SU-DHL-6 (cell line): ENCODE results near the gene MBLAC1.

ENCODE experiments used
- H2AFZ ChIP-seq: fragments of 200-600 bp; sonication (generic); 2 replicates; pipeline ENCODE4 v1.6.1; 2014; ENCODE audit warnings: low read depth, mild to moderate bottlenecking, moderate library complexity, mixed read lengths, antibody characterized with exemption, low read length; ENCODE audit not compliant: severe bottlenecking
- H3F3A ChIP-seq: fragments of 200-600 bp; shearing (Covaris generic); 2 replicates; pipeline ENCODE4 v1.6.0; 2016; ENCODE audit warnings: antibody characterized with exemption, mild to moderate bottlenecking; ENCODE audit not compliant: insufficient read depth
- H3K27ac ChIP-seq: fragments of 200-600 bp; sonication (generic); 2 replicates; pipeline ENCODE4 v1.5.1; 2016; ENCODE audit warnings: low read depth, mild to moderate bottlenecking, low read length, moderate library complexity, mixed read lengths
- H3K27me3 ChIP-seq: fragments of 200-600 bp; sonication (generic), shearing (Covaris generic); 2 replicates; pipeline ENCODE4 v1.6.0; 2014; ENCODE audit warnings: mild to moderate bottlenecking, low read length
- H3K36me3 ChIP-seq: fragments of 200-600 bp; sonication (generic); 2 replicates; pipeline ENCODE4 v1.6.1; 2014; ENCODE audit warnings: mild to moderate bottlenecking, low read length, mixed read lengths
- H3K4me2 ChIP-seq: fragments of 300-600, 200-600 bp; shearing (Covaris generic), sonication (generic); 2 replicates; pipeline ENCODE4 v1.6.0; 2014; ENCODE audit warnings: low read length, low read depth, mild to moderate bottlenecking; ENCODE audit not compliant: poor library complexity, severe bottlenecking
- H3K4me3 ChIP-seq: fragments of 200-600 bp; sonication (generic); 2 replicates; pipeline ENCODE4 v1.5.1; 2014; ENCODE audit warnings: antibody characterized with exemption, low read length, mild to moderate bottlenecking, mixed read lengths; ENCODE audit not compliant: insufficient read depth, poor library complexity, severe bottlenecking
- H3K79me2 ChIP-seq: fragments of 200-600 bp; sonication (generic); 2 replicates; pipeline ENCODE4 v1.6.1; 2014; ENCODE audit warnings: mild to moderate bottlenecking, low read length, moderate library complexity; ENCODE audit not compliant: insufficient read depth
- H3K9ac ChIP-seq: fragments of 200-600 bp; sonication (generic); 2 replicates; pipeline ENCODE4 v1.7.0; 2014; ENCODE audit warnings: mild to moderate bottlenecking, low read length
- H3K9me2 ChIP-seq: fragments of 200-600 bp; sonication (generic); replicated peaks from 2 replicates; pipeline ENCODE4 v1.6.1; 2014; ENCODE audit warnings: low read length; ENCODE audit not compliant: insufficient read depth
- H3K9me3 ChIP-seq: fragments of 200-600 bp; sonication (generic); 2 replicates; pipeline ENCODE4 v1.6.1; 2014; ENCODE audit warnings: low read length, mixed read lengths; ENCODE audit not compliant: insufficient read depth
- H4K20me1 ChIP-seq: fragments of 200-600 bp; sonication (generic); 2 replicates; pipeline ENCODE4 v1.6.1; 2014; ENCODE audit warnings: low read depth, mild to moderate bottlenecking, antibody characterized with exemption, low read length, moderate library complexity, mixed read lengths
- CTCF ChIP-seq: fragments of 200-600 bp; sonication (generic); IDR thresholded peaks from one replicate; pipeline ENCODE4 v1.5.1; 2017; ENCODE audit warnings: antibody characterized with exemption, mild to moderate bottlenecking, low read length, moderate library complexity; ENCODE audit not compliant: insufficient read depth, poor library complexity, severe bottlenecking
- EZH2phosphoT487 ChIP-seq: fragments of 200-600 bp; sonication (generic), shearing (Covaris generic); conservative IDR thresholded peaks from 2 replicates; pipeline ENCODE4 v1.6.1; 2018; ENCODE audit warnings: mild to moderate bottlenecking, antibody characterized with exemption, low read length, moderate library complexity, mixed read lengths

The MBLAC1 gene

GRCh38 chr7:100126931-100127865 is at the start of gene MBLAC1:
TSS of gene MBLAC1 (plus strand) at chr7:100126967. CDS start at chr7:100127396, 429 bp downstream.
- peak within 1 kb of the TSS; percentile 62 for H2AFZ ChIP-seq
- H3K36me3 ChIP-seq: no peaks in the 10 kb centered on the region
- peak within 1 kb of the TSS; percentile 94 for H3K4me2 ChIP-seq
- peak within 1 kb of the TSS; percentile 92 for H3K27ac ChIP-seq
- no peaks in the 10 kb centered on the region for H3K9me3 ChIP-seq
- peak within 1 kb of the TSS; percentile 71 for H3K4me3 ChIP-seq
- H4K20me1 ChIP-seq: no peaks in the 10 kb centered on the region
- no peaks in the 10 kb centered on the region for H3K27me3 ChIP-seq
- H3K9me2 ChIP-seq: no peaks in the 10 kb centered on the region
- H3K79me2 ChIP-seq: peaks cover 14% of the 10 kb centered on the region
- TF ChIP-seq CTCF (no peak), EZH2phosphoT487 (no peak)
- H3F3A ChIP-seq: peaks cover 31% of the 10 kb centered on the region
- H3K9ac ChIP-seq: peak within 1 kb of the TSS; percentile 84

GRCh38 chr7:100077205-100077604 is 49.6 kb upstream of the MBLAC1 start:
- Histone ChIP-seq H3K27me3 (no peaks in the 10 kb centered on the region), H3F3A (peaks cover 4% of the 10 kb centered on the region; the same call in 1 of the 2 replicates), H3K9ac (no peak overlapping the region), H2AFZ (no peak overlapping the region), H3K79me2 (peaks cover 29% of the 10 kb centered on the region), H3K36me3 (peaks cover 16% of the 10 kb centered on the region), H4K20me1 (no peaks in the 10 kb centered on the region), H3K4me3 (no peak overlapping the region), H3K9me2 (no peaks in the 10 kb centered on the region), H3K27ac (no peak overlapping the region), H3K9me3 (peaks cover 6% of the 10 kb centered on the region; the same call in 1 of the 2 replicates), H3K4me2 (no peak overlapping the region)
- no peak for TF ChIP-seq EZH2phosphoT487

GRCh38 chr7:100079024-100079560 is 47.7 kb upstream of the MBLAC1 start:
- H3K4me3 ChIP-seq: no peak overlapping the region

More at GRCh38 chr7:100079024-100079560, 47.7 kb upstream of the MBLAC1 start:
- Histone ChIP-seq H3K9ac (no peak overlapping the region), H4K20me1 (no peaks in the 10 kb centered on the region), H3K4me2 (no peak overlapping the region), H3F3A (peaks cover 16% of the 10 kb centered on the region), H3K36me3 (peaks cover 5% of the 10 kb centered on the region; the same call in 1 of the 2 replicates), H3K79me2 (peaks cover 29% of the 10 kb centered on the region), H3K9me2 (no peaks in the 10 kb centered on the region), H3K27me3 (no peaks in the 10 kb centered on the region), H3K9me3 (no peaks in the 10 kb centered on the region), H3K27ac (no peak overlapping the region), H2AFZ (no peak overlapping the region)
- TF ChIP-seq EZH2phosphoT487 (no peak), CTCF (no peak)
